Brain microvascular endothelial cell (primary cell): ENCODE results near the gene PRIMPOL.

Source experiments
- DNase-seq: peaks from one replicate; pipeline ENCODE4 v3.0.0-alpha.2; 2020
- H3K27ac ChIP-seq: fragments of 250-450 bp; sonication (Bioruptor Pico); 2 replicates; pipeline ENCODE4 v1.5.1; 2020; ENCODE audit warnings: mild to moderate bottlenecking, moderate library complexity
- H3K27me3 ChIP-seq: fragments of 250-450 bp; sonication (Bioruptor Pico); replicated peaks from 2 replicates; pipeline ENCODE4 v1.5.1; 2020; ENCODE audit warnings: mild to moderate bottlenecking
- H3K36me3 ChIP-seq: fragments of 250-450 bp; sonication (Bioruptor Pico); replicated peaks from 2 replicates; pipeline ENCODE4 v1.5.1; 2020; ENCODE audit warnings: mild to moderate bottlenecking
- H3K4me3 ChIP-seq: 2 replicates; pipeline ENCODE4 v1.5.1; 2011; ENCODE audit warnings: low read depth, mild to moderate bottlenecking, control low read depth, low read length, moderate library complexity
- CTCF ChIP-seq: IDR thresholded peaks from 2 replicates; pipeline ENCODE4 v1.5.1; 2011; ENCODE audit warnings: low read depth, mild to moderate bottlenecking, moderate library complexity, low read length, control low read depth, inconsistent platforms; ENCODE audit errors: missing control alignments
- in situ Hi-C: cut with HindIII; loops from 2 replicates; pipeline ENCODE4 v1.10.0; 2017; ENCODE audit warnings: low sequenced_read_pairs, low pct_ligation_motif_present

Gene PRIMPOL

GRCh38 chr4:184712322-184712721 is 62.8 kb downstream of the PRIMPOL start:
- Histone ChIP-seq H3K27me3 (no peaks in the 10 kb centered on the region), H3K36me3 (no peaks in the 10 kb centered on the region), H3K4me3 (no peak overlapping the region), H3K27ac (no peak overlapping the region)
- in situ Hi-C loops = no loop called here
- no peak for DNase-seq
- no peak for TF ChIP-seq CTCF

GRCh38 chr4:184713887-184714286 is 64.3 kb downstream of the PRIMPOL start:
- no peak overlapping the region for H3K27ac ChIP-seq
- H3K36me3 ChIP-seq = no peaks in the 10 kb centered on the region
- H3K4me3 ChIP-seq = no peak overlapping the region
- no peaks in the 10 kb centered on the region for H3K27me3 ChIP-seq
- in situ Hi-C loops = no loop called here
- no peak for TF ChIP-seq CTCF
- DNase-seq = no peak

GRCh38 chr4:184715526-184715925 is 66.0 kb downstream of the PRIMPOL start:
- in situ Hi-C loops = no loop called here
- H3K27ac ChIP-seq = no peak overlapping the region
- DNase-seq = no peak
- H3K27me3 ChIP-seq = no peaks in the 10 kb centered on the region
- no peaks in the 10 kb centered on the region for H3K36me3 ChIP-seq
- TF ChIP-seq CTCF = no peak
- no peak overlapping the region for H3K4me3 ChIP-seq

- H3K4me3 ChIP-seq = no peak overlapping the region
- DNase-seq = no peak
- no peak overlapping the region for H3K27ac ChIP-seq
- H3K27me3 ChIP-seq = no peaks in the 10 kb centered on the region
- in situ Hi-C loops = no loop called here
- TF ChIP-seq CTCF = no peak
- no peaks in the 10 kb centered on the region for H3K36me3 ChIP-seq
These were observed 69.9 kb downstream of the PRIMPOL start for GRCh38 chr4:184719407-184719806.

GRCh38 chr4:184721254-184721653 is 71.7 kb downstream of the PRIMPOL start:
- H3K27me3 ChIP-seq = no peaks in the 10 kb centered on the region
- in situ Hi-C loops = no loop called here
- H3K4me3 ChIP-seq = no peak overlapping the region
- no peak for TF ChIP-seq CTCF
- H3K27ac ChIP-seq = no peak overlapping the region
- H3K36me3 ChIP-seq = no peaks in the 10 kb centered on the region
- no peak for DNase-seq

GRCh38 chr4:184722798-184723197 is 73.3 kb downstream of the PRIMPOL start:
- no peaks in the 10 kb centered on the region for H3K36me3 ChIP-seq
- peak; percentile 35 for TF ChIP-seq CTCF

More at GRCh38 chr4:184722798-184723197, 73.3 kb downstream of the PRIMPOL start:
- no peaks in the 10 kb centered on the region for H3K27me3 ChIP-seq
- no peak for DNase-seq
- in situ Hi-C loops = no loop called here
- H3K27ac ChIP-seq = no peak overlapping the region
- H3K4me3 ChIP-seq = no peak overlapping the region
